ENCODE measurements around the gene HOMER3. TPM values are rescaled to one million over a fixed set of nuclear protein-coding genes. Genes with fewer than 3 reads are reported as not detected.
"Not testable (repeated sequence)": the region's sequence is repeated elsewhere in the genome, so short reads cannot be mapped to it uniquely, and the experiment has no call there.

The HOMER3 gene
- polyA plus RNA-seq, 6 donors from 2014 or later, result 0.44 to 0.69 (median 0.49) TPM; not detected in 3

DNA sequence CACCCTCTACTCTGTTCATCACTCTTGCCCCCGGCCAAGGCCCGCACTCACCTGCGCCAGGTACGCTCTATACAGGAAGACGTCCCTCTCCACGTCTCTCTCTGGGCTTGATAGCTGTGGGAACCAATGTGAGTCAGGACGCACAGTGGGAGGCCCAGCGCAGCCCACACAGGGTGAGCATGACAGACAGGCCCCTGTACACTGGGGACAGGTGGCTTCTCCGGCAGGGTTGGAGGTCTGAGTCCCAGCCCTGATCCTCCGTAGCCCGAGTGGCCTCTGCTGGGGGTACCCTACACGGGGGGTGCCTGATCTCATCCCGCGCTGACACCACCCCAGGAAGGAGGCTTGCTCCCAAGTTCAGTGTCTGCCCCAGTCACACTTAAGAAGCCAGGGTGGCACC, 28.1 kb downstream of the HOMER3 start:
- ATAC-seq (ENCODE audit: low read depth in 2 of 2) (no peak), DNase-seq (no peak)
- Mint-ChIP-seq H3K36me3 (peaks cover 0 to 11% of the 10 kb centered on the region in 2 donors), H3K27me3 (no peaks in the 10 kb centered on the region), H3K4me1 (peaks cover 18 to 28% (median 20%) of the 10 kb centered on the region in 3 donors), H3K9me3 (peaks cover 0 to 2% (median 0%) of the 10 kb centered on the region in 7 donors), H3K27ac (peak overlapping the region in 1 of 6 donors; percentile 95), H3K4me3 (no peak overlapping the region)

DNA sequence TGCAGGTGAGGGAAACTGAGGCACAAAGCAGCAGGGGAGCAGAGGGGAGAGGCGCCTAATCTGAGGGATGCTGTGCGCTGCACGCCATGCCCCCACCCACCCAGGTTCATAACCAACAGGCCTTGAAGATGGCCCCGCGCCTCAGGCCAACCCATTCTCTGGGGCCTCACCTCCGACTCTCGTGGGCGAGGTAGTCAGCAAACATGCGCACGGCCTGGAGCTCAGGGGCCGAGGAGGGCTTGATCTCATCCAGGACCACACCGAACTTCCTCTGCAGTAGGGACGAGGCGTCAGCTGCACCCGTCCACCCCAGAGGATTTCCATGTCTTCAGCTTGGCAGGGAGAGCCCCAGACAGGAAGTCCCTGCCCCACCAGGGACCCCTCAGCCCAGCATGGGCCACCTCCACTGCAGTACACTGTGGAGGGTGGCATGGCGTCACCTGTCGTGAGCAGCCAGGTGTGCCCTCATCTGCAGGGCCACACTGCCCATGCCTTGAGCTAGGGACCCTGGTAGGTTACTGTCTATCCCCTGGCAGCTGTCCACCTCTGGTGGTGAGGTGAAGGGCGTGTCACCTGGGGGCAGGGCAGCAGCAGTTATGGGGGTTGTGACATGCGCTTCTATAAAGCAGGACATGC, 30.1 kb downstream of the HOMER3 start:
- peaks cover 0 to 2% (median 0%) of the 10 kb centered on the region in 7 donors for H3K9me3 Mint-ChIP-seq
- peaks cover 0 to 11% of the 10 kb centered on the region in 2 donors for H3K36me3 Mint-ChIP-seq
- ATAC-seq (ENCODE audit: low read depth in 2 of 2), result no peak
- H3K4me3 Mint-ChIP-seq, result no peak overlapping the region
- DNase-seq, result no peak
- no peaks in the 10 kb centered on the region for H3K27me3 Mint-ChIP-seq
- no peak overlapping the region for H3K27ac Mint-ChIP-seq
- peaks cover 8 to 14% (median 10%) of the 10 kb centered on the region in 3 donors for H3K4me1 Mint-ChIP-seq

DNA sequence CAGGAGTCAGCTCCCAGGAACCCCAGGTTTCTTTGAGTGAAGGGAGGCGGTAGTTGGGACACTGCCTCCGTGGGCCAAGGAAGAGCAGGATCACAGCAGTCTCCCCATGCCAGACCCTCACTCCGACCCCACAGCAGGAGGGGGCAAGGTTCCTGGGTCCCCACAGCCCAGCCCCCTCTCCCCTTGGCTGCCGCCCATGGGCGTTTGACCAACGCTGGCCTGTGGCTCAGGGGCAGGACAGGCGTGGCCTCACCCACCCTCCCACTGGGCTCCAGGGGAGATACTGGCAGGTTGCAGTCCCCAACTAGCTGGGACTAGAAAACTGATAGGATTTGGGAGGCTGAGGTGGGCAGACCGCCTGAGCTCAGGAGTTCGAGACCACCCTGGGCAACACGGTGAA, 31.0 kb downstream of the HOMER3 start:
- H3K27me3 Mint-ChIP-seq, result no peaks in the 10 kb centered on the region
- peaks cover 8 to 12% (median 9%) of the 10 kb centered on the region in 3 donors for H3K4me1 Mint-ChIP-seq
- DNase-seq, result no peak
- peak overlapping the region in 1 of 6 donors; percentile 38 for H3K27ac Mint-ChIP-seq
- no peak for ATAC-seq (ENCODE audit: low read depth in 2 of 2)
- H3K4me3 Mint-ChIP-seq, result no peak overlapping the region
- peaks cover 0 to 18% of the 10 kb centered on the region in 2 donors for H3K36me3 Mint-ChIP-seq
- H3K9me3 Mint-ChIP-seq, result peaks cover 0 to 2% (median 0%) of the 10 kb centered on the region in 7 donors

DNA sequence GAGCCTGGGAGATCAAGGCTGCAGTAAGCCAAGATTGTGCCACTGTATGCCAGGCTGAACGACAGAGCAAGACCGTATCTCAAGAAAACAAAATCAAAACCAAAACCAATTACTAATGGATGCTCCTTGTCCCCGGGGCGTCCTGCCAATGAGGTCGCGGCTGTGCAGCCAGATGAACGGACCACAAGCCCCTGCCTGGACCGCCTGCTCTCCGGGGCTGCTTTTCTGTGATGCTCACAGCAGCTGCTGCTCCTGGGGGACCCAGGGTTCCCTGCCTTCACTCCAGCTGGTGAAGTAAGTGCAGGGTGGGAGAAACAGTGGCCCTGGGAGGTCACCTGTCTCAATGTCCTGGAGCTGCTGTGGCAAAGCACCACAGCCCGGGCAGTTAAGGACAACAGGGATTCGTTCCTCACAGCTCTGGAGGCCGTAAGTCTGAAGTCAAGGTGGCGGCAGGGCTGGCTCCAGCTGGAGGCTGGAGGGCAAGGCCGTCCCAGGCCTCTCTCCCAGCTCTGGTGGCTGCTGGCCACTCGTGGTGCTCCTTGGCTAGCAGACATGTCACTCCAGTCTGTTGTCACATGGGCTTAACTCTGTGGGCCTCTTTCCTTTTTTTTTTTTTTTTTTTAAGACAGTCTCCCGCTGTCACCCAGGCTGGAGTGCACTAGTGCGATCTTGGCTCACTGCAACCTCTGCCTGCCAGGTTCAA, 31.9 kb downstream of the HOMER3 start:
- peaks cover 0 to 20% of the 10 kb centered on the region in 2 donors for H3K36me3 Mint-ChIP-seq
- no peak overlapping the region for H3K4me3 Mint-ChIP-seq
- no peaks in the 10 kb centered on the region for H3K27me3 Mint-ChIP-seq
- H3K4me1 Mint-ChIP-seq, result peaks cover 8 to 11% (median 9%) of the 10 kb centered on the region in 3 donors
- ATAC-seq (ENCODE audit: low read depth in 2 of 2) (no peak), DNase-seq (no peak)
- H3K27ac Mint-ChIP-seq, result no peak overlapping the region
- H3K9me3 Mint-ChIP-seq, result peaks cover 0 to 2% (median 0%) of the 10 kb centered on the region in 7 donors

DNA sequence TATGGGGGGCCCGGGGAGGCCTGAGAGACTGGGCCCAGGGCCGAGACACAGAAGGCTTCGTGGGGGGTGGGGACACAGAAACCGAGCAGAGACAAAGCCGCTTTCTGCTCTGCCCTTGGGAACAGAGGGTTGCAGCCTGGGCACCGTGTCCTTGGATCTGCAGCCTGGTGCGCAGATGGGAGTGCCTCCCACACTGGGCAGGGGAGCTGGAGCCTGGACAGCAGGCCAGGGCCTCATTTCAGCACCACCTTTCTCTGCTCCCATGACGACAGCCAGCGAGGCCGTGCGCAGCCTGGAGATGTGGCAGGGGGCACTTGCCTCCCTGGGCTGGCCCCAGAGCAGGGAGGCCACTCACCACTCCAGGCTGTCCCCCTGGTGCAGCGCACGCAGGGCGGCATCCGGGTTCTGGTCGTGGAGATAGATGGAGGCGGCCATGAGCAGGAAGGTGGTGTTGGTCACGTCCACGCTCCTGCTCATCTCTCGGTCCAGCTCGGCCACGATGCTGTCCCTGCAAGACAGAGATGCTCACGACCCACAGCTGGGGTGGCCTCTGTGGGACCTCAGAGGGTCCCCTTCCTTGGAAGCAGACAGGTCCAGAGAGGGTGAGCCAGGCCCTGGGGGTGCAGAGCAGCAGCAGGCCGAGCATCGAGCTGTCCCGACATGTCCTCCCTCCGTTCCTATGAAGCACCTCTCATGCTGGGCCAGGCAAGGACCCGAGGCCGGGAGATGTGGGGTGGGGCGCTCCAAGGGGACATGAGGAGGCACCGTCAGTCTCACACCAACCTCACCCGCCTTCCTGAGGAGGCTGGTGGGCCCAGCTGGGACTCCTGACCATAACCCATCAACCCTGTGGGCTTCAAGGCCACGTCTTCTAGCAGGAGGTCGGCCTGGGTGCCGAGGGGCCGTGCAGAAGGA, 34.2 kb downstream of the HOMER3 start:
- H3K36me3 Mint-ChIP-seq, result peaks cover 0 to 9% of the 10 kb centered on the region in 2 donors
- no peaks in the 10 kb centered on the region for H3K9me3 Mint-ChIP-seq
- ATAC-seq (ENCODE audit: low read depth in 2 of 2) (no peak), DNase-seq (no peak)
- no peaks in the 10 kb centered on the region for H3K27me3 Mint-ChIP-seq
- H3K4me3 Mint-ChIP-seq, result no peak overlapping the region
- H3K27ac Mint-ChIP-seq, result peak overlapping the region in 1 of 6 donors; percentile 76
- H3K4me1 Mint-ChIP-seq, result peaks cover 0 to 8% (median 3%) of the 10 kb centered on the region in 3 donors

DNA sequence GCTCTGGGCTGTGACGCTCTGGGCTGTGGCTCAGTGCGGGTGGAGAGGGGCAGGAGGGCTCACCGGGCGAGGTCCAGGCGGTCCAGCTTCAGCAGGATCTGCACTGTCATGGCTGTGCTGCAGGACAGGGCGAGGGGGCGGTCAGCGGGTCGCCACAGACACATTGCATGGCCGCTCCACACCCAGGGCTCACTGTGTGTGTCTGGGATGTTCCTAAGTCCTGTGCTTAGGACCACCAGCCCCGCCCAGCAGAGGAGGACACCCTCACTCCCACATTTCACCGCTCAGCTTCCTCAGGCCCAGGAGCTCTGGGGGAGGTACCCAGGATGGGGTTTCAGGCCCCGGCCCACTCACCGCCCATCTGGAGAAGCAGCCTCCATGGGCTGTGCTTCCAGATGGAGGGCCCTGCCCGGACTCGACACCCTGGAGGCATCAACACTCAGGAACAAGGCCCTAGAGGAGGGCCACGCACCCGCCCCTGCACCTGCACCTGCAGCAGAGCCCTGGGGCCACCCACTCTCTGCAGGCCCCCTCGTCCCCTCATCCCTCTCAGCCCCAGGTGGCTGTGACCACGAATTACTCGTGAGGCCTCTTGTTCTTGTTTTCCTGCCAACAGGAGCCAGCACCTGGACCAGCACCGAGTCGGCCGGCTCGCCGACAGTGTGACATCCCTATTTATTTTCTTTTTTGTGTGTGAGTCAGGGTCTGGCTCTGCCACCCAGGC, 35.3 kb downstream of the HOMER3 start:
- peaks cover 0 to 9% of the 10 kb centered on the region in 2 donors for H3K36me3 Mint-ChIP-seq
- no peaks in the 10 kb centered on the region for H3K27me3 Mint-ChIP-seq
- H3K27ac Mint-ChIP-seq, result peak overlapping the region in 1 of 6 donors; percentile 32
- no peaks in the 10 kb centered on the region for H3K9me3 Mint-ChIP-seq
- no peak overlapping the region for H3K4me3 Mint-ChIP-seq
- H3K4me1 Mint-ChIP-seq, result peaks cover 0 to 8% (median 0%) of the 10 kb centered on the region in 3 donors
- ATAC-seq (ENCODE audit: low read depth in 2 of 2), result no peak
- no peak for DNase-seq

DNA sequence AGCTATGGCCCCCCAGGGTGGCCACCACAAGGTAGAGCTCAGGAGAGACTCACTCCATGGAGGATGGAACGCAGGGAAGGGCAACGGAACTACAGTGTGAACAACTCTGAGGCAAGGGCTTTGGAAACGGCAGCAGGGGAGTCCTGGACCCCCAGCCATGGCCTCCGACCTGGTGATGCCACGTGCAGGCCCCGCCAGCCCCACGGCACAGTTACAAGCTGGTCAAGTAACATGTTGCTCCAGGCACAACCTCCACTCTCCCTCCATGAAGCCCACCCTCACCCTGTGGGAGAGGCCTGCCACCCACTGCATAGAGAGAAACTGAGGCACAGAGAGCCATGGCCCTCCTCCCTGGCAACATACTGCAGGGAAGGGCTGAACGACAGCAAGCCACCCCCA, 36.0 kb downstream of the HOMER3 start:
- Mint-ChIP-seq H3K9me3 (no peaks in the 10 kb centered on the region), H3K36me3 (peaks cover 0 to 10% of the 10 kb centered on the region in 2 donors), H3K27me3 (no peaks in the 10 kb centered on the region), H3K4me1 (peaks cover 0 to 8% (median 0%) of the 10 kb centered on the region in 3 donors), H3K27ac (peak overlapping the region in 1 of 6 donors; percentile 32), H3K4me3 (no peak overlapping the region)
- no peak for DNase-seq
- ATAC-seq (ENCODE audit: low read depth in 2 of 2), result no peak

DNA sequence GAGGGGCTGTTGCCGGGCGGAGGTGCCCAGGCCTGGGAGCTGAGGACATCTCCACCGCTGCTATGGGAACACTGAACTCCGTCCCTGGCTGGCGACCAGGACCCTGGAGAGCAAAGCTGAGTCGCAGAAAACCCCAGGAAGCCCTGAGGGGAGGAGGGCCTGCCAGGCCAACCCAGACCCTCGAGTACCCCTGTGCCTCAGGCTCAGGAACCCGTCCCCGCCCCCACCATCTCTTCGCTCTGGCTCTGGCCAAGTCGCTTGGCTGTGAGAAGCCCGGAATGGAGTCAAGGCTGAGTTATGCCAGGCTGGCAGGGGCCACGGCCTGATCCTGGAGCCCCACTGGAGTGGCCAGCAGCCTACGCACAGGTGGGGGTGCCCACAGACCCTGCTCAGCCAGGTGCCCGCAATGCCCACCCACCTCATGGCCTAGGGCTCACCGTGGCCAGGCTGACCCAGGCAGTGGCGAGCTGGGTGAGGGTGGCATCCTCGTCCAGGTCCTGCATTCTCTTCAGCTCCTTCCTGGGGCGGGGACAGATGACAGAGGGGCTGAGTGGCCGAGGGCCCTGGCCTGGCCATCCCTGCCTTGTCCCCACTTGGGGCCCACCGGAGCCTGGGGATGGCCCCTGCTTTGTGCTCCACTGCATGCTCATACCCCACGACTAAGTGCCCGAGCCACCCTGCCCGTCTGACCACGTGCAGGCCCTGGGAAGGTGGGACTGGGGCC, 36.5 kb downstream of the HOMER3 start:
- H3K4me1 Mint-ChIP-seq, result peaks cover 0 to 8% (median 0%) of the 10 kb centered on the region in 3 donors
- ATAC-seq (ENCODE audit: low read depth in 2 of 2) (no peak), DNase-seq (no peak)
- peaks cover 0 to 15% of the 10 kb centered on the region in 2 donors for H3K36me3 Mint-ChIP-seq
- no peaks in the 10 kb centered on the region for H3K27me3 Mint-ChIP-seq
- no peak overlapping the region for H3K4me3 Mint-ChIP-seq
- H3K9me3 Mint-ChIP-seq, result no peaks in the 10 kb centered on the region
- H3K27ac Mint-ChIP-seq, result no peak overlapping the region

DNA sequence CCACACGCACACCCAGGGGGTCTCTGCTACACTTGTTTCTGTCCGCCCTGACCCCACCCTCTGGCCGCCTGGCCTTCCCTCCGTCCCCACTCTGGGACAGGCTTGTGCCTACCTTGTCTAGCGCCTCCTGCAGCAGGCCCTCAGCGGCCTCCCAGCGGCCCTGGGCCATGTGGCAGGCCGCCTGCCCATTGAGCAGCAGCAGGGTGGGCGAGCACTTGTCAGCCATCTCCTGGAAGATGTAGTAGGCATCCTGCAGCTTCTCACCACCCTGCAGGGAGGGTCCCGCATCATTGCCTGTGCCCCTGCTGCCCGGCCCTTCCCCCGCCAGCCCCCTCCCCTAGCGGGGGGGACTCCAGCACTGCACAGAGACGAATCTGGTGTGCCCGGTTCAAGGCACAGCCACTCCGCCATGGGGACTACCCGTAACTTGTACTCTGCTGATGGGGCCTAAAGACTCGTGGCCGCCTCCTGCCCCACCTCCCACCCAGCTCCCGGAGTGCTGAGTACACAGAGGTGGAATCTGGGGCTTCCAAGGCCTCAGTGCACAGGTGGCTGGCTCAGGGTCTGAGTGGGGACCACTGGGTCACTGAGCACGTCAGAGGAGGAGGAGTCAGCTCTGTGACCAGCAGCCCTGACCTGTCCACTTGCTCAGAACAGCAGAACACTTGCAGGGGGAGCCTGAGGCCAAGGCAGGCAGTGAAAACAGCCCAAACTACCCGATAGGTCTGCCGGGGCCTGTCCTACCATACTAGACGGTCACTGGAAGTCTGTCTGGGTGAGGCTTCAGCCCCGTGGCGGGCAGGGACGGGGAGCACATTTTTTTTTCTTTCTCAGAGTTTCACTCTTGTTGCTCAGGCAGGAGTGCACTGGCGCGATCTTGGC, 37.6 kb downstream of the HOMER3 start:
- no peak for ATAC-seq (ENCODE audit: low read depth in 2 of 2)
- H3K4me3 Mint-ChIP-seq, result no peak overlapping the region
- peak overlapping the region in 1 of 6 donors; percentile 34 for H3K27ac Mint-ChIP-seq
- no peak for DNase-seq
- H3K9me3 Mint-ChIP-seq, result no peaks in the 10 kb centered on the region
- no peaks in the 10 kb centered on the region for H3K27me3 Mint-ChIP-seq
- peaks cover 0 to 8% (median 0%) of the 10 kb centered on the region in 3 donors for H3K4me1 Mint-ChIP-seq
- H3K36me3 Mint-ChIP-seq, result peaks cover 0 to 16% of the 10 kb centered on the region in 2 donors

DNA sequence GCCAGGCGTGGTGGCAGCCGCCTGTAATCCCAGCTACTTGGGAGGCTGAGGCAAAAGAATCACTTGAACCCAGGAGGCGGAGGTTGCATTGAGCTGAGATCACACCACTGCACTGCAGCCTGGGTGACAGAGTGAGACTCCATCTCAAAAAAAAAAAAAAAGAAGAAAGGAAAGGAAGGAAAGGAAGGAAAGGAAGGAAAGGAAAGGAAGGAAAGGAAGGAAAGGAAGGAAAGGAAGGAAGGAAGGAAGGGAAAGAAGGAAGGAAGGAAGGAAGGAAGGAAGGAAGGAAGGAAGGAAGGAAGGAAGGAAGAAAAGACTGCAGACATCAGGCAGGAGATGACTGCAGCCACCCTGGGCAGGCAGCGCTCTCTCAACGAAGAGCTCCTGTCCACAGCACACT, 38.5 kb downstream of the HOMER3 start:
- H3K4me3 Mint-ChIP-seq; H3K4me1 Mint-ChIP-seq; DNase-seq; ATAC-seq (ENCODE audit: low read depth in 2 of 2); H3K27me3 Mint-ChIP-seq; H3K9me3 Mint-ChIP-seq: not testable (repeated sequence)
- peaks cover 0 to 20% of the 10 kb centered on the region in 2 donors for H3K36me3 Mint-ChIP-seq
- H3K27ac Mint-ChIP-seq, result peak overlapping the region in 1 of 6 donors; percentile 47

DNA sequence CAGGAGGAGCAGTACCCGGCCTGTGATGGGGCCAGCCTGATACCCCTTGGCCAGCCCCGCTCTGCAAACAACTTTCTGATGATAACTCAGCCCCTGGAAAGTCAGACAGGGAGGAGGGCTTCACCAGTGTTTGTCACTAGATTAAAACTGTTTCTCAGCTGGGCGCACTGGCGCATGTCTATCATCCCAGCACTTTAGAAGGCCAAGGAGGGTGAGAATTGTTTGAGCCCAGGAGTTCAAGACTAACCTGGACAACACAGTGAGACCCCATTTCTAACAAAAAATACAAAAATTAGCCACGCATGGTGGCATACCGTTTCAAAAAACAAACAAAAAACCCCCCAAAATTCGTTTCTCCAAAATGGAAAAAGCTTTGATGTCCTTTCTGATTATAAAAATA, 39.5 kb downstream of the HOMER3 start:
- ATAC-seq (ENCODE audit: low read depth in 2 of 2) (no peak), DNase-seq (no peak)
- Mint-ChIP-seq H3K9me3 (no peaks in the 10 kb centered on the region), H3K27ac (no peak overlapping the region), H3K36me3 (peaks cover 0 to 24% of the 10 kb centered on the region in 2 donors), H3K4me1 (peaks cover 2 to 17% (median 12%) of the 10 kb centered on the region in 3 donors), H3K4me3 (no peak overlapping the region), H3K27me3 (peaks cover 9 to 15% (median 14%) of the 10 kb centered on the region in 3 donors)
